GM12875 (cell line): ENCODE results near the gene PCDHAC2.

Experiments
- H3K4me3 ChIP-seq: one replicate; pipeline ENCODE4 v1.5.1; 2011; ENCODE audit warnings: low read depth, low read length, control low read depth
- CTCF ChIP-seq: IDR thresholded peaks from 2 replicates; pipeline ENCODE4 v1.5.1; 2011; ENCODE audit warnings: low read depth, mild to moderate bottlenecking, control low read depth, inconsistent platforms, low read length, moderate library complexity, borderline replicate concordance; ENCODE audit not compliant: insufficient read depth

PCDHAC2 gene

DNA sequence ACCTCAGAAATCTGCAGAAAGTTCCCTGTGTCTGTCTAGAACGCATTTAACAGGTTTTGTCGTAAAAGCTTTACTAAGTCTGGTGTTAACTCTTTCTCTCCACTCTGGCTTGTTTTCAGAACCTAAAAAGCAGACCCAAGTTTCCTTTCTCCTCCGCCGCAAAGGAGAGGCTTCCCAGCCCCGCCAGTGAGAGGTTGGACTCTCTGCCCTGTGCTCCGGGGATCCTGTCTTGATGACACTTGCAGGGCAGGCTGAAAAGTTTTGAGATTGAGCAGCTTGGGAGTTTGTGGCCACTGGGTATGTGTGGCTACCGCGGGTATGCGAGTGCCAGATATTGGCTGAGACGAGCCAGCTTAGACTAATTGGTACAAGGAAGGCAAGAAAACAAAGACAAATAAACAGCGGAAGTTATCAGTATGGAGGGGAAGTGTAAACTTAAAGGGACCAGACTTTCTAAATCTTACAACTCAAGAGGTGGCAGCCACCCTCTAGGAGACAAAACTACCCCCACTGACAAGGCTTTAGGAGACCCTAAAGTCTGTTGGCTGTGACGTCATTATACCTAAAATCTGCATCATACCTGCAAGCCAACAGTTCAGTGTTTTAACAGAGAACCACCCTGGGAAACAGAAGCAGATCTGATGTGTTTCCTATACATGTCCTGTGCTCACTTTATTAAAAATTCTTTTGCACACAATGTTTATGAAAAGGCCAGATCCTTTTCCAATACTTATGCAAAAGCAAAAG lies 43.9 kb downstream of the PCDHAC2 start:
- no peak for TF ChIP-seq CTCF
- H3K4me3 ChIP-seq = no peak overlapping the region

- H3K4me3 ChIP-seq = no peak overlapping the region
- TF ChIP-seq CTCF = no peak
Observed at GRCh38 chr5:141017943-141018342, 51.7 kb downstream of the PCDHAC2 start.
